H1 (cell line): ENCODE measurements around the gene SESN1. TPM values are rescaled to one million over a fixed set of nuclear protein-coding genes. Genes with fewer than 3 reads are reported as not detected.
A peak's percentile ranks its signal among the peaks of the same experiment; 100 is the strongest.

Experiments used
- CTCF ChIA-PET: fragments of 300-600 bp; sonication (Branson Sonifier 250); formaldehyde crosslinking; loops from one replicate; lab custom pipeline; 2021; ENCODE audit not compliant: partially characterized antibody; lab: Charles Lee
- POLR2A ChIA-PET: fragments of 300-600 bp; sonication (Branson Sonifier 250); formaldehyde crosslinking; loops from one replicate; lab custom pipeline; 2021; ENCODE audit warnings: inconsistent platforms; ENCODE audit not compliant: partially characterized antibody; lab: Charles Lee
- DNase-seq, 2 experiments: peaks; one replicate each; pipeline versions ENCODE4 v3.0.0 to v3.0.0-alpha.2; 2010 to 2022; ENCODE audit warnings: low spot score in 2 of 2, low read depth in 1 of 2, mixed read lengths in 1 of 2
- FAIRE-seq: peaks from 2 replicates; lab custom pipeline; 2011; peaks lifted over from hg19 to GRCh38; lab: Jason Lieb, UNC
- H2AFZ ChIP-seq: 2 replicates; pipeline ENCODE4 v1.8.1; 2012; ENCODE audit warnings: low read length, inconsistent platforms
- H2AK5ac ChIP-seq: 2 replicates; pipeline ENCODE4 v1.6.1; 2013; ENCODE audit warnings: low read depth, low read length
- H2BK120ac ChIP-seq: replicated peaks from 2 replicates; pipeline ENCODE3; 2013; ENCODE audit warnings: low read depth, low read length, inconsistent platforms
- H2BK12ac ChIP-seq: 2 replicates; pipeline ENCODE4 v1.6.1; 2013; ENCODE audit warnings: low read depth, low read length
- H2BK15ac ChIP-seq: 2 replicates; pipeline ENCODE4 v1.6.1; 2013; ENCODE audit warnings: low read length
- H2BK20ac ChIP-seq: 2 replicates; pipeline ENCODE4 v1.6.1; 2013; ENCODE audit warnings: low read length
- H2BK5ac ChIP-seq: 2 replicates; pipeline ENCODE4 v1.6.1; 2013; ENCODE audit warnings: low read depth, low read length
- H3K14ac ChIP-seq: 2 replicates; pipeline ENCODE4 v1.6.1; 2013; ENCODE audit warnings: inconsistent platforms; ENCODE audit not compliant: insufficient read length
- H3K18ac ChIP-seq: 2 replicates; pipeline ENCODE4 v1.6.1; 2013; ENCODE audit warnings: low read length; ENCODE audit errors: extremely low read depth
- H3K23ac ChIP-seq: 2 replicates; pipeline ENCODE4 v1.6.1; 2013; ENCODE audit warnings: inconsistent platforms; ENCODE audit not compliant: insufficient read length
- H3K23me2 ChIP-seq: 2 replicates; pipeline ENCODE4 v1.6.1; 2013; ENCODE audit warnings: low read depth, low read length
- H3K27ac ChIP-seq: 2 replicates; pipeline ENCODE4 v1.6.1; 2011; ENCODE audit warnings: low read depth, low read length, inconsistent platforms
- H3K27me3 ChIP-seq, 4 experiments: replicated peaks in 1 of 4; 1 replicate in 1 of 4; 2 replicates in 3 of 4; pipeline versions ENCODE4 v1.6.1 to v1.8.1; 2011 to 2013; ENCODE audit warnings: low read length in 3 of 4, mild to moderate bottlenecking in 3 of 4, inconsistent platforms in 2 of 4, mixed read lengths in 2 of 4, moderate library complexity in 1 of 4; ENCODE audit not compliant: control insufficient read depth in 3 of 4, insufficient read depth in 3 of 4; ENCODE audit errors: extremely low read depth in 1 of 4
- H3K36me3 ChIP-seq, 4 experiments: 2 replicates each; pipeline versions ENCODE4 v1.6.1 to v1.8.1; 2011 to 2013; ENCODE audit warnings: mild to moderate bottlenecking in 4 of 4, low read length in 3 of 4, moderate library complexity in 2 of 4, control low read depth in 1 of 4, inconsistent platforms in 1 of 4; ENCODE audit not compliant: insufficient read depth in 4 of 4, control insufficient read depth in 2 of 4
- H3K4ac ChIP-seq: replicated peaks from 2 replicates; pipeline ENCODE3; 2013; ENCODE audit warnings: low read length, low read depth, mixed read lengths, inconsistent platforms; ENCODE audit not compliant: insufficient read length
- H3K4me1 ChIP-seq, 4 experiments: replicated peaks in 1 of 4; 1 replicate in 1 of 4; 2 replicates in 3 of 4; pipeline versions ENCODE4 v1.6.1 to v1.8.1; 2011 to 2013; ENCODE audit warnings: low read length in 3 of 4, inconsistent platforms in 2 of 4, mixed read lengths in 1 of 4; ENCODE audit not compliant: insufficient read depth in 4 of 4, control insufficient read depth in 3 of 4
- H3K4me2 ChIP-seq, 2 experiments: 2 replicates each; pipeline versions ENCODE4 v1.6.1 to v1.8.1; 2011 to 2013; ENCODE audit warnings: low read depth in 2 of 2, low read length in 2 of 2, control low read depth in 1 of 2, inconsistent platforms in 1 of 2, mild to moderate bottlenecking in 1 of 2; ENCODE audit not compliant: insufficient read depth in 1 of 2
- H3K4me3 ChIP-seq, 4 experiments: fragments of 200-600, 300-600 bp in 1 of 4; sonication (generic), shearing (Covaris generic), sonication (Bioruptor Twin) in 1 of 4; 2 replicates each; pipeline versions ENCODE4 v1.5.1 to v1.8.1; 2011 to 2016; ENCODE audit warnings: low read length in 4 of 4, low read depth in 3 of 4, control low read depth in 2 of 4, inconsistent platforms in 2 of 4, mild to moderate bottlenecking in 2 of 4, mixed read lengths in 1 of 4, moderate library complexity in 1 of 4; ENCODE audit not compliant: insufficient read depth in 2 of 4; ENCODE audit errors: extremely low read depth in 1 of 4
- H3K56ac ChIP-seq: replicated peaks from 2 replicates; pipeline ENCODE3; 2013; ENCODE audit warnings: low read depth, mild to moderate bottlenecking, mixed read lengths, low read length, inconsistent platforms; ENCODE audit not compliant: insufficient read length
- H3K79me1 ChIP-seq: 2 replicates; pipeline ENCODE4 v1.6.1; 2013; ENCODE audit warnings: low read depth, low read length, control low read depth
- H3K79me2 ChIP-seq, 2 experiments: 2 replicates each; pipeline versions ENCODE4 v1.6.1 to v1.8.1; 2012 to 2013; ENCODE audit warnings: low read length in 2 of 2, mild to moderate bottlenecking in 2 of 2, inconsistent platforms in 1 of 2; ENCODE audit not compliant: insufficient read depth in 2 of 2, control insufficient read depth in 1 of 2
- H3K9ac ChIP-seq, 4 experiments: replicated peaks in 1 of 4; 1 replicate in 1 of 4; 2 replicates in 3 of 4; pipeline versions ENCODE4 v1.6.1 to v1.8.1; 2011 to 2013; ENCODE audit warnings: low read depth in 3 of 4, low read length in 3 of 4, control low read depth in 2 of 4, mild to moderate bottlenecking in 2 of 4, moderate library complexity in 2 of 4, inconsistent platforms in 1 of 4; ENCODE audit errors: extremely low read depth in 1 of 4
- H3K9me3 ChIP-seq, 2 experiments: 2 replicates each; pipeline versions ENCODE4 v1.6.1 to v1.8.1; 2012 to 2013; ENCODE audit warnings: mild to moderate bottlenecking in 2 of 2, moderate library complexity in 2 of 2, control low read depth in 1 of 2, inconsistent platforms in 1 of 2, low read depth in 1 of 2, low read length in 1 of 2, mixed read lengths in 1 of 2; ENCODE audit not compliant: insufficient read depth in 2 of 2
- H4K20me1 ChIP-seq, 2 experiments: replicated peaks in 1 of 2; 2 replicates each; pipeline versions ENCODE3 to v1.8.1; 2011 to 2013; ENCODE audit warnings: inconsistent platforms in 2 of 2, low read length in 2 of 2, mild to moderate bottlenecking in 1 of 2; ENCODE audit not compliant: insufficient read depth in 2 of 2, control insufficient read depth in 1 of 2
- H4K5ac ChIP-seq: 2 replicates; pipeline ENCODE4 v1.6.1; 2013; ENCODE audit warnings: low read length, low read depth, mixed read lengths, inconsistent platforms; ENCODE audit not compliant: insufficient read length
- H4K8ac ChIP-seq: 2 replicates; pipeline ENCODE4 v1.8.0; 2013; ENCODE audit warnings: mild to moderate bottlenecking, moderate library complexity, low read length, inconsistent platforms; ENCODE audit not compliant: insufficient read depth; ENCODE audit errors: extremely low read depth
- H4K91ac ChIP-seq: replicated peaks from 2 replicates; pipeline ENCODE3; 2013; ENCODE audit warnings: low read length, mixed read lengths, inconsistent platforms; ENCODE audit not compliant: insufficient read length
- CTBP2 ChIP-seq: IDR thresholded peaks from 2 replicates; pipeline ENCODE4 v1.7.0; 2011; ENCODE audit warnings: borderline replicate concordance, mild to moderate bottlenecking, moderate library complexity, mixed read lengths, low read length; ENCODE audit not compliant: insufficient read depth, insufficient read length
- HDAC2 ChIP-seq, 2 experiments: fragments of 300-600 bp in 1 of 2; sonication (generic) in 1 of 2; IDR thresholded peaks; 2 replicates each; pipeline ENCODE4 v1.6.1; 2011 to 2012; ENCODE audit warnings: low read depth in 2 of 2, low read length in 2 of 2, mild to moderate bottlenecking in 2 of 2, moderate library complexity in 2 of 2, borderline replicate concordance in 1 of 2, inconsistent platforms in 1 of 2
- WGBS, 2 experiments: shearing (Covaris generic) in 1 of 2; methylation state at CpG; one replicate each; pipeline versions ENCODE4 v1.1.6 to v1.1.7; 2013 to 2015; ENCODE audit warnings: low lambda C conversion rate in 2 of 2, mixed read lengths in 2 of 2, inconsistent platforms in 1 of 2, low coverage in 1 of 2, missing lambda C conversion rate in 1 of 2; ENCODE audit not compliant: insufficient replicate concordance in 2 of 2, insufficient coverage in 1 of 2, insufficient read length in 1 of 2; ENCODE audit errors: extremely low coverage in 1 of 2, missing lambda C conversion rate in 1 of 2; 5-methylcytosine and 5-hydroxymethylcytosine counted together
- polyA plus RNA-seq, 7 experiments: library from polyadenylated mRNA; depleted of rRNA in 3 of 7; stranded (reverse) in 5 of 7; unstranded in 2 of 7; fragments of >200 nt in 5 of 7; fragments of 200-250 nt in 2 of 7; gene quantifications; 1 replicate in 5 of 7; 2 replicates in 1 of 7; 4 replicates in 1 of 7; pipeline versions ENCODE4 v1.2.1 to v1.2.3, GENCODE V29; 2011 to 2013; ENCODE audit warnings: missing spikeins in 2 of 7, mixed read lengths in 2 of 7
- total RNA-seq: library from RNA; stranded (reverse); fragmentation: NEBNext Ultra II Directional; extraction: Animal tissue kit (Norgen Biotek cat#: 25700); gene quantifications from 2 replicates; pipeline ENCODE4 v1.2.1, GENCODE V29; 2021

SESN1 gene
- total and polyA plus RNA-seq, 2 of the 8 experiments (the other 6 are each of a cell fraction or from before 2014, with no cell fraction given) = 12.8 to 15.6 TPM

DNA sequence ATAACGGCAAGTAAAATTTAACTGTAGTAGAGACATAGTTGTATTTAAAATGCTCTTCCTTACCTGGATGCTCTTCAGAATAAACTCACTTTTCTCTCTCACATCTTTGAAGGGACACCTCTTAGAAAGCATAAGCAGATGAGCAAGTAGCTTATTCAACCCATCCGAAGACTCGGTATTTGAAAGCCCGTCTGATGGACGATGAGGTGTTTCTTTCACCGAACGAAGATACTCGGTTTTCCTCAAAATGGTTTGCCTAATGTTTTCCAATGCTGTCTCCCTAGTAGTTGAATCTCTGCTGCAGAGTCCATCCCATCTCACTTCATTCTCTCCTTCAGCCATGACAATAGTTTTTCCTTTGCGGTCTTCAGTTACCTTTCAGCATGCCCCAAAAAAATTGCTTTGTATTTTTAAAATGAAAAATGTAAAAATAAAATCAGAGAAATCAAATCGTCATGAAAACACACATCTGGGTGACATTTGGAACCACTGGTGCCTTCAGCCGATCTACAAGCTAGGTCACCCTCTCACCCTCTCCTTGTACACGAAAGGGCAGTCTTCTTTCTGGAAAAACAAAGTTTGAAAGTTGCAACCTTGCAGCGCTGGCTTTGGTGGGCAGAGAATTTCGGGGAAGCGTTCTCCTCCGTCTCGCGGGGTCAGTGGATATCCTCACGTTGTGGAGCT is 772 bp downstream of the SESN1 start:
- H3K36me3 ChIP-seq = no peaks in the 10 kb centered on the region
- no peak overlapping the region for H3K27ac ChIP-seq
- no peak for TF ChIP-seq CTBP2
- 0 out of 4 replicates have a peak, but pooled peaks of 1 of the 2 experiments have one; percentile 45 for TF ChIP-seq HDAC2 (IDR thresholded peaks at IDR 0.05; ENCODE audit: borderline replicate concordance in 1 of 2, low read depth in 2 of 2, low read length in 2 of 2)
- H3K23me2 ChIP-seq = peaks cover 10% of the 10 kb centered on the region
- H2BK12ac ChIP-seq = no peak overlapping the region
- H3K4ac ChIP-seq = no peak overlapping the region
- no peaks in the 10 kb centered on the region for H3K9me3 ChIP-seq
- no peak overlapping the region for H2BK120ac ChIP-seq
- H3K23ac ChIP-seq = no peak overlapping the region
- H4K91ac ChIP-seq = no peak overlapping the region
- no peaks in the 10 kb centered on the region for H3K79me1 ChIP-seq
- no peak overlapping the region for H2AK5ac ChIP-seq
- H3K18ac ChIP-seq = no peak overlapping the region
- peak overlapping the region; percentile 85 to 96 for H3K4me2 ChIP-seq
- no peak overlapping the region for H2BK20ac ChIP-seq
- no peak overlapping the region for H4K8ac ChIP-seq
- no peak for DNase-seq
- FAIRE-seq = no peak
- POLR2A ChIA-PET = interaction anchor here (0.7 to 2.2 kb wide), 7 partner anchors 10 to 535 kb away, joined by 3 to 10 read pairs (median 3); partner anchors contain the start of gene CD164
- CTCF ChIA-PET = interaction anchor here (1.0 to 1.6 kb wide), 5 partner anchors 12 to 261 kb away, joined by 3 to 6 read pairs (median 3); no protein-coding TSS in a partner anchor
- no peak overlapping the region for H4K5ac ChIP-seq
- 0 out of 2 replicates have a peak overlapping the region, but pooled peaks have one; percentile 60 for H2AFZ ChIP-seq
- H3K14ac ChIP-seq = no peak overlapping the region
- no peak overlapping the region for H3K56ac ChIP-seq
- no peak overlapping the region for H2BK5ac ChIP-seq
- H3K27me3 ChIP-seq = no peaks in the 10 kb centered on the region
- WGBS, 2 experiments = 6% methylated on average over 19 of the region's 19 CpGs; no CpG with 5 or more reads in 1 of the 2 experiments
- H2BK15ac ChIP-seq = no peak overlapping the region
- H3K4me1 ChIP-seq = 0 out of 7 replicates have a peak, but pooled peaks cover 0 to 2% (median 0%) of the 10 kb centered on the region in 4 experiments
- peak overlapping the region; percentile 26 to 64 (median 40); a peak in 4 of 7 replicates for H3K9ac ChIP-seq
- H3K79me2 ChIP-seq = peaks cover 0 to 6% of the 10 kb centered on the region in 2 experiments; a peak in 2 of 4 replicates
- peaks cover 0 to 2% of the 10 kb centered on the region in 2 experiments for H4K20me1 ChIP-seq
- H3K4me3 ChIP-seq = peak overlapping the region; percentile 78 to 95 (median 94)
